Measurements from ENCODE around the gene UPK3A.

DNA sequence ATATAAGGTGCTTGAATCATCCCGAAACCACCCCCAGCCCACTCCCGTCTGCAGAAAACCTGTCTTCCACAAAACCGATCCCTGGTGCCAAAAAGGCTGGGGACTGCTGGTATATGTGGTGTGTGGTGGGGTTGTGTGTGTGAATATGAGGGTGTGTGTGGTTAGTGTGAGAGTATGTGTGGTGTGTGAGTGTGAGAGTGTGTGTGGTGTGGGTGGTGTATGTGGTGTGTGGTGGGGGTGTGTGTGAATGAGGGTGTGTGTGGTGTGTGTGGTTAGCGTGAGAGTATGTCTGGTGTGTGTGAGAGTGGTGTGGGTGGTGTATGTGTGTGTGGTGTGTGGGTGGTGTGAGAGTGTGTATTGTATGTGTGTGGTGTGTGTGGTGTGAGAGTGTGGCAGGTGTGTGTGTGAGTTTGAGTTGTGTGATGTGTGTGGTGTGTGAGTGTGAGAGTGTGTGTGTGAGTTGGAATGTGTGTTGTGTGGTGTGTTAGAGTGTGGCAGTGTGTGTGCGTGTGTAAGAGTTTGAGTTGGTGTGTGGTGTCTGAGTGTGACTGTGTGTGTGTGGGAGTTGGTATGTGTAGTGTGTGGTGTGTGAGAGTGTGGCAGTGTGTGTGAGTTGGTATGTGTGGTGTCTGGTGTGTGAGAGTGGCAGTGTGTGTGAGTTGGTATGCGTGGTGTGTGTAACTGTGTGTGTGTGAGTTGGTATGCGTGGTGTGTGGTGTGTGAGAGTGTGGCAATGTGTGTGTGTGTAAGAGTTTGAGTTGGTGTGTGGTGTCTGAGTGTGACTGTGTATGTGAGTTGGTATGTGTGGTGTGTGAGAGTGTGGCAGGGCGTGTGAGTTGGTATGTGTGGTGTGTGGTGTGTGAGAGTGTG lies 6.5 kb downstream of the UPK3A start:
- TF ChIP-seq TAF1 (IDR thresholded peaks at IDR 0.05; ENCODE audit: low read depth, low read length): no peak
- no peak for TF ChIP-seq SPI1 (IDR thresholded peaks at IDR 0.05; ENCODE audit: low read depth, low read length)
- no peak for TF ChIP-seq POLR2A (IDR thresholded peaks at IDR 0.05; ENCODE audit: low read depth, low read length)
- no peak for TF ChIP-seq POU2F2 (IDR thresholded peaks at IDR 0.05; ENCODE audit: low read depth, low read length)
- no peak for TF ChIP-seq POLR2AphosphoS5 (IDR thresholded peaks at IDR 0.05; ENCODE audit: low read depth, low read length)
